GM10847 (cell line): ENCODE data around the gene AGXT2.

Source experiments
- POLR2A ChIP-seq: IDR thresholded peaks from 2 replicates; pipeline ENCODE4 v1.6.1; 2011; ENCODE audit not compliant: insufficient read length; ENCODE audit errors: extremely low read depth

AGXT2 gene

GRCh38 chr5:35003018-35003957 lies 44.5 kb downstream of the AGXT2 start:
- no peak for TF ChIP-seq POLR2A

GRCh38 chr5:35002459-35002858 lies 45.3 kb downstream of the AGXT2 start:
- no peak for TF ChIP-seq POLR2A

- no peak for TF ChIP-seq POLR2A
Measured at GRCh38 chr5:35001842-35002241, 45.9 kb downstream of the AGXT2 start.

GRCh38 chr5:34998058-34998789 lies 49.5 kb downstream of the AGXT2 start:
- no peak for TF ChIP-seq POLR2A

GRCh38 chr5:34996261-34996660 lies 51.5 kb downstream of the AGXT2 start:
- TF ChIP-seq POLR2A = no peak

GRCh38 chr5:34993951-34994350 lies 53.8 kb downstream of the AGXT2 start:
- TF ChIP-seq POLR2A = no peak

- TF ChIP-seq POLR2A = no peak
Measured at GRCh38 chr5:34991486-34992238, 56.1 kb downstream of the AGXT2 start.

- no peak for TF ChIP-seq POLR2A
Measured at GRCh38 chr5:34986965-34987364, 60.8 kb downstream of the AGXT2 start.

- no peak for TF ChIP-seq POLR2A
Measured at GRCh38 chr5:34982823-34983222, 64.9 kb downstream of the AGXT2 start.

GRCh38 chr5:34978681-34979080 lies 69.1 kb downstream of the AGXT2 start:
- TF ChIP-seq POLR2A = no peak

- no peak for TF ChIP-seq POLR2A
Measured at GRCh38 chr5:34977934-34978613, 69.7 kb downstream of the AGXT2 start.

GRCh38 chr5:34976347-34976746 lies 71.4 kb downstream of the AGXT2 start:
- no peak for TF ChIP-seq POLR2A

- TF ChIP-seq POLR2A = no peak
Measured at GRCh38 chr5:34970552-34970951, 77.2 kb downstream of the AGXT2 start.

- no peak for TF ChIP-seq POLR2A
Measured at GRCh38 chr5:34968258-34968657, 79.5 kb downstream of the AGXT2 start.

GRCh38 chr5:34967540-34967939 lies 80.2 kb downstream of the AGXT2 start:
- no peak for TF ChIP-seq POLR2A
